Activated naive CD4-positive, alpha-beta T cell treated with Interleukin-2 at 50 U/mL for 16 hours (primary cell): ENCODE data around the gene BAIAP2.
"Not testable (repeated sequence)": the region's sequence is repeated elsewhere in the genome, so short reads cannot be mapped to it uniquely, and the experiment has no call there.

Experiments
- DNase-seq: peaks from one replicate; pipeline ENCODE4 v3.0.0-alpha.2; 2020

BAIAP2 gene

DNA sequence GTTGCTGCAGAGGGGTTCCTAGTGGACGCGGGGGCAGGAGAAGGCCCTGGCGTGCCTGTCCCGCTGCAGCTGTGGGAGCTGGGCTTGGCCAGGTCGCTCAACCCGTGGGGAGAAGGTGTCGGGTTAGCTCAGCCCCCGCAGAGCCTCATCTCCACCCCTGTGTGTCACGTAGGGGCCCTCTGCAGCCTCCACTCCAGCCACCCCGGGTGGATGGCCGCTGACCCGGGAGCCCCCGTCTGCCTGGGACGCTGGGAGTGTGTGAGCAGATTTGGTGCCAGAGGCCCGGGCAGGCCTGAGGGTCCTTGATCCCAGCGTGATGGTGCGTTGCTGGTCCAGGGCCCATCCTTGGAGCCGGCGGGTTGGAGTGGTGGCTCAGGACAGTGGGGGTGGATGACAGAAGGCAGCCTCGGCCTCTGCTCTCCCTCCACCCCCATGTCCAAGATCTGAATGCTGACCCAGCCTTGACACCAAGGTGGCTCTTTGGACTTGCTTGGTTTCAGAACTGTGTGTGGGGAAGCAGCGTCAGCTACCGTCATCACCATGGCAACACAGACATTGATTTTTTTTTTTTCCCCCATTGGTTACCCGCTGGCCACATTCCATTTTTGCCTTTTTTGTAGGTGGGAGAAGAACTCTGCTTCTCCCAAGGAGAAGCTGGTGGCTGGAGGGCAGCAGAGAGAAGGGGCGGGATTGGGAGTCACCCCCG is 35.7 kb downstream of the BAIAP2 start:
- no peak for DNase-seq

DNA sequence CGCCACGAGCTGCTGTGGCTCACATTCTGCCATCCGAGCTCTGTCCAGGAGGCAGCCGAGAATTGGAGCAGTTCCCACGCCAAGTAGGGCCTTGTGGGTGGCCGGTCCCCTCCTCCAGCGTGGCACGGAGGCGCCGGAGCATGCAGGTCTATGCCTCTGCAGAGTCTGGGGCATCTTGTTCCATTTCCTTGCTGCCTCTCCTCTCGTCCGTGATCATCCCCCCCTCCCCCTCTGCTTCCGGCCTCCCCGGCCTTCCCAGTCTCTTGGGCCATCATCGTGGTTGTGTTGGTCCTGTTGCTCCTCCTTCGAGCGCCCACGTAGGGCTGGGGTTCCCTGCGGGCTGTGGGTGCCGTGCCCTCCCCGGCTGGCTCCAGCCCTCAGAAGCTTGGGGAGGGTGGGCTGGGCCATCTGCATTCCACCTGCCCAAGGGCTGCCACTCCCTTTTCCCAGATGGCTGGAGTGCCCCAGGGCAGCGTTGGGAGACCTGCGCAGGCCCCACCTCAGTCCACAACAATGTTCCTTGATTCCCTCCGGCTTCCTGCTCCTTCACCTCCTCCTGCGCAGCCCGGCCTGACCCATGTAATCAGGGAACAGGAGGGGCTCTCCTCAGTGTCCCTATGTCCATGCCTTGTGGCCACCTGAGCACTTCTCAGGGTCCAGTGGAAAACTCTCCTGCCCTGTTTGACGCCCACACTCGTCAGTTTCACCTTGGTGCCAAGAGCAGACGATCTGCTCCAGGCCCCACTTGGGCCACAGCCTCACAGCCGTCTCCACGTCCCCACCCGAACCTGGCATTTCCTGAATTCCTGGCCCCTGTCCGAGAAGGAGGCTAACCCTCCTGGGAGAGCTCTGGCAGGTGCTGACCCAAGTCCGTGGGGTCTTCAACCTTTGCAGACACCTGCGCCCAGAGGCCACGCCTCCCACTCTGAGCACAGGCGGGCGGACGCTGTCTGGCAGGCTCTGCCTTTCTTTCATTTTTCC is 37.1 kb downstream of the BAIAP2 start:
- no peak for DNase-seq

DNA sequence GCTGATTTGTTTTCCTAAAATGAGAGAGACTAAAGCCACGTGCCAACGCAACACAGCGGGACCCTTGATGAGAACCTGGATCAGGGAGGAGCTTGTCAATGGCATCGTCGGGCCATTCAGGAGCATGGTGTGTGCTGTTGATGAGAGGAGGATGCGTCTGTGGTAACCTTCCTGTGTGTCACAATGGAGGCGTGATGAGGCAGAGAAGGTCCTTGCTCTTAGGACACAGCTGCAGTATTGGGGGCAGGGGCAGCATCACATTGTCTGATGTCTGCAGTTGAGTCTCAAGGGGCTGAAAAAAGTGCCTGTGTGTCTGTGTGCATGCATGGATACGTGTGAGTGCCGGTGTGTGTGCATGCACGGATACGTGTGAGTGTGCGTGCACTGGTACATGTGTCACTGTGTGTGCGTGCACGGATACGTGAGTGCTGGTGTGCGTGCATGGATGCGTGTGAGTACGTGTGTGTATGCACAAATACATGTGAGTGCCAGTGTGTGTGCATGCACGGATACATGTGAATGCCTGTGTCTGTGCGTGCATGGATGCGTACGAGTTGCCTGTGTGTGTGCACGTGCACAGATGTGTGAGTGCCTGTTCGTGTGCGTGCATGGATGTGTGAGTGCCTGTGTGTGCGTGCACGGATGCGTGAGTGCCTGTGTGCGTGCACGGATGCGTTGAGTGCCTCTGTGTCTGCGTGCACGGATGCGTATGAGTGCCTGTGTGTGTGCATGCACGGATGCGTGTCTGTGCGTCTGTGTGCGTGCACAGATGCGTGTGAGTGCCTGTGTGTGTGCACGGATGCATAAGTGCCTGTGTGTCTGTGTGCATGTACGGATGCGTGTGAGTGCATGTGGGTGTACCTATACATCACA is 39.3 kb downstream of the BAIAP2 start:
- DNase-seq = no peak

DNA sequence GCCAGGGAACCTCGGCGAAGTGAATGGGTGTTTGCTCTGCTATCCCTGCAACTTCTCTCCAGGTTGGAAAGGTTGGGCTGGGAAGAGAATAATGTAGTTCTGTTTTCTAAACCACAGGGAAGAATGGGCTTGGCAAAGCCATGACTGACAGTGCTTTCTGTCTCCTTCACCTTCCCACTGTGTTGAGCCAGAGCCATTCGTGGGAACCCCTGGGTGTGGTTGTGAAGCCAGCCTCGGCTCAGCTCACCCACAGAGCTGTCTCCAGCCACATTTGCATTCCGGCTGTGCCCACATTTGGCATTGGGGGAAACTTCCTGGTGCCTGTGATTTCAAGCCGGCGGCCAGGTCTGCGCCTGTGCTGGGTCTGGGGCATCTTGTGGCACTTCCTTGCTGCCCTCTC is 39.9 kb downstream of the BAIAP2 start:
- DNase-seq = no peak

DNA sequence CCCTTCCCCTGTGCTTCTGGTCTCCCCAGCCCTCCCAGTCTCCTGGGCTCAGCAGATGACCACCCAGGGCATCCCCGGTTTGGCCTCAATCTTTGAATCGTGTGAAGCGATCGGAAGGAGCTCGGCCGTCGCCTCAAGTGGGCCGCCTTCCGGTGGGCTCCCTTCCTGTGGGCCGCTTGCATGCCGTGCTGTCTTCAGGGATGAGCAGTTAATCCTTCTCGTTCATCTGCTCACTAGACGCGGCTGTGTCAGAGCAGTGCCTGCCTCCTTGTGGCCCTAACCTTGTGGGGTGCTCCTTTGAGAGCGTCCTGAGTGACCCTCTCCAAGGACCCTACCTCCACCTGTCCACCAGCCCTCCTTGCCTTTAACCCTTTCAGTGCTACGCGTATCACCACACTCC is 40.4 kb downstream of the BAIAP2 start:
- no peak for DNase-seq

DNA sequence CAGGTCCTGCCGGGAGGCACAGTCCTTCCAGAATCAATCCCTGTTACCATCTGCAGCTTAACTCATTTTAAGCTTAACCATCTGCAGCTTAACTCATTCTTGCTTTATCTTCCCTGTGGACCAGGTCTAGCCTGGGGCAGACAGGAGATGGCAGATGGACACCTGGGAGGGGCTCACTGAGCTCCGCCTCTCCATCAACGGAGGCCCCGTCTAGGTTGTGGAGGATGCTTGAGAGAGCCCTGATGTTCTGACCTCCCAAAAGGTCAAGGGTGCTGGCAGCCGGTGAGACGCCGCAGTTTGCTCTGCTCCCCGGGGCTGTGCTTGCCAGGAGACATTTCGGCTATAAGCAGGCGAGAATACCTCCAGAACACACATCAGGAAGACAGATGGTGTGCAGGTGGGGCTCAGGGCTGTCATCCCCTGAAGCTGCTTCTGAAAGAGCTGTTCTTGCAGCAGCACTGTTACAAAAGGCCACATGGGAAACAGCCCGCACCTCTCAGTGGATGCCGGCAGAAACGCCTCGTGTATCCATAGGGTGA is 41.3 kb downstream of the BAIAP2 start:
- no peak for DNase-seq

DNA sequence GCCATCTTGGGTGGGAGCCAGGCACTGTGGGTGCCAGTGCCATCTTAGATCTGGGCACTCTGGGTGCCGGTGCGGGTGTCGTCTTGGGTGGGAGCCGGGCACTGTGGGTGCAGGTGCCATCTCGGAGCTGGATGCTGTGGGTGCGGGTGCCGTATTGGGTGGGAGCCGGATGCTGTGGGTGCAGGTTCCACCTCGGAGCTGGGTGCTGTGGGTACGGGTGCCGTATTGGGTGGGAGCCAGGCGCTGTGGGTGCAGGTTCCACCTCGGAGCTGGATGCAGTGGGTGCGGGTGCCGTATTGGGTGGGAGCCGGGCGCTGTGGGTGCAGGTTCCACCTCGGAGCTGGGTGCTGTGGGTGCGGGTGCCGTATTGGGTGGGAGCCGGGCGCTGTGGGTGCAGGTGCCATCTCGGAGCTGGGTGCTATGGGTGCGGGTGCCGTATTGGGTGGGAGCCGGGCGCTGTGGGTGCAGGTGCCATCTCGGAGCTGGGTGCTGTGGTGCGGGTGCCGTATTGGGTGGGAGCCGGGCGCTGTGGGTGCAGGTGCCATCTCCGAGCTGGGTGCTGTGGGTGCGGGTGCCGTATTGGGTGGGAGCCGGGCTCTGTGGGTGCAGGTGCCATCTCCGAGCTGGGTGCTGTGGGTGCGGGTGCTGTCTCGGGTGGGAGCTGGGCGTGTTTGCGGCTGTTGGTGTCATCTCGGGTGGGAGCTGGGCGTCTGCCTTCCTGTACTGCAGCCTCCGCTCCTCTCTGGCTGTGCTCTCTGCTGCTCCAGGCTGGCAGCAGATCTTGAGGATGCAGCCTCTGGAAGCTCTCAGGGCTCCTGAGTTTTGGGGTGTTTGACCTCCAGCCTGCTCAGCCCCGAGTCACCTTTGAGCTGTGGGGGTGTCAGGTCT is 43.3 kb downstream of the BAIAP2 start:
- not testable (repeated sequence) for DNase-seq

DNA sequence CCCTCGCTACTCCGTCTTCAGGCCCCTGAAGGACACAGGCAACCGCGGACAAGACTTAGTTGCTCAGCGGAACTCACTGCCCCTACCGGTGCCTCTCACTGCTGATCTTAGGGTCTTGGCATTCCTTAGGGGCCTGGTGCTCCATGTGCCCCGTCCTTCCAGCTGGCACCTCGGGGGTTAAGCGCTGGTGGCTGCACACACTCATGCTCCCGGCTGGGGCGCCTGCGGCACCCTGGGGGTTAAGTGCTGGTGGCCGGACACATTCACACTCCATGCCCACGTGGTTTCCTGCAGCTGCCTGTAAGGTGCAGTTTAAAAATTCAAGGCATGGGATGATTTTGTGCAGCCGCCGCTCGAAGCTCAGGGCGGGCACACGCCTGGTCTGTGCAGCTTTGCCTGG is 45.1 kb downstream of the BAIAP2 start:
- no peak for DNase-seq

DNA sequence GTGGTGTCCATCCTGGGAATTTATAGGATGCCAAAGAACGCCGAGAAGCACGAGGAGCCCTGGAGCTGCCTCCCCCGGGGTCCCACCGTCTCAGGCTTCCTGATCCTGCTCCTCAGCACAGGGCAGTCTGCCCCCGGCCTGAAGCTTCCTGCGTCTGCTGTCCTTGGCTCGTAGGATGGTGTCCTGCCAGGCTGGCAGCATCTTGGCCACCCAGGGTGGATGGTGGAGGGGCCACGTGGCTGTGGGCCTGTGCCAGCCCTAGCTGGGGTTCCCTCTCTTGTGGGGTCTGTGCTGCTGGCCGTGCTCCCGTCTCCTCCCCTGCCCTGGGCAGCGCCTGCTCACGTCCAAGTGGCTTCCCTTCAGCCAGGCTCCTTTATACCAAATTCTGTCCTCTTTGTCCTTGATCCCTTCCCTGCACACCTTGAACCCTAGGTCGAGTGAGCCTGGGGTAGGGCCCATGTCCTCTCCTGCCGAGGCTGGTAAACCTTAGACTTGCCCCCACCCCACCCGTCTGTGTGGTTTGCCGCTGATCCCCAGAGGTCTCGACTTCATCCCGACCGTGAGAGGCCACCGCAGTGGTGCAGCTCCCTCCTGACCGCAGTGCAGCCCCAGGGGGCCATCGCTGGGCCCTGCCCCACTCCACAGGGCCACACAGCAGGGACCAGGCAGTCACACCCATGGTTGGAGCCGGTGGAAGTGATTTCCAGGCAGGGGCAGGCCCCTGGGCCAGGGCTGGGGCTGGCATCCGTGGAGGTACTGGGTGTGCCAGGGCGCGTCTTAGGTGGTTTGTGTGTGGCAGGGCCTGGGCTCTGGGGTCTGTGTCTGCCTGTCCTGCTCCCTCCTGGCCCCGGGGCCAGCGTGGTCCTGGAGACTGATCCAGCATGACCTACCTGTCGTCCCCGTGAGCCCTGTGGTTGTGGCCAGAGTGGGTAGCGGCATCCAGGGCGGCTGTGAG is 46.5 kb downstream of the BAIAP2 start:
- no peak for DNase-seq

DNA sequence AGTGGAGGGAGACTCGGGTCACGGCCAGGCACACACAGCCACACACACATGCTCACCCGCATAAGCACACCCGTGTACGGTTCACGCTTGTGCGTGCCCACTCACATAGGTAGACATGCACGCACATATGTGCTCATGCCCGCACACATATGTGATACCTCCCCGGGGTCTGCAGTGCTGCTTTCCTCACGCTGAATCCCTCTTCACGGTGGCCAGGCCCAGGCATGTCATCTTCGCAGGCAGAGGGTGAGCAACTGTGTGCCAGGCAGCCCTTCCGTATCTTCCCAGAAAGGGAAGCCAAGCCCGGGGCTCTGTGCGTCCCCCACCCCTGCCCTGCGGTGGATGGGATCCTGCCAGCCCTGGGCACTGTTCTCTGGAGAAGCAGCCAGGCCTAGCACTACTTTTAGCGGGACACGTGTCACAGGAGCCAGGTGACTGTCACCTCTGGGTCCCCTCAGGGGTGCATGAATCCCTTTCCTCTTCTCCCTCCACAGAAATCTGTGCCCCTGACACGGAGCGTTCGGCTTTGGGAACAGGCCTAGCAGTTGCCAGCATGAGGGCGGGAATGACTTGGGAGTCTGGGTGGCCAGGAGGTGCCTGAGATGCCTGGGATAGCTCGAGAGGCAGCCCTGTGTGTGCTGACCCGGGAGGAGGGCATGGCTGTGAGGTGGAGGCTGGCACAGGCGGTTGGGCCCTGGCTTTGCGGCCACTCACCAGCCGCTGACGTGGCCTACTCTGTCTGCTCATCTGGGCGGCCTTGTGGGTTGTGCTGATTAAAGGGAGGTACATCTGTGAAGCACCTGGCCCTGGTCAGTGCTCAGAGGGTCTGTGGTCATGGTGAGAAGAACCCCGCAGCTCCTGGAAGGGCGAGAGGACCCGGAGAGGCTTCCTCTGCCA is 47.5 kb downstream of the BAIAP2 start:
- no peak for DNase-seq

DNA sequence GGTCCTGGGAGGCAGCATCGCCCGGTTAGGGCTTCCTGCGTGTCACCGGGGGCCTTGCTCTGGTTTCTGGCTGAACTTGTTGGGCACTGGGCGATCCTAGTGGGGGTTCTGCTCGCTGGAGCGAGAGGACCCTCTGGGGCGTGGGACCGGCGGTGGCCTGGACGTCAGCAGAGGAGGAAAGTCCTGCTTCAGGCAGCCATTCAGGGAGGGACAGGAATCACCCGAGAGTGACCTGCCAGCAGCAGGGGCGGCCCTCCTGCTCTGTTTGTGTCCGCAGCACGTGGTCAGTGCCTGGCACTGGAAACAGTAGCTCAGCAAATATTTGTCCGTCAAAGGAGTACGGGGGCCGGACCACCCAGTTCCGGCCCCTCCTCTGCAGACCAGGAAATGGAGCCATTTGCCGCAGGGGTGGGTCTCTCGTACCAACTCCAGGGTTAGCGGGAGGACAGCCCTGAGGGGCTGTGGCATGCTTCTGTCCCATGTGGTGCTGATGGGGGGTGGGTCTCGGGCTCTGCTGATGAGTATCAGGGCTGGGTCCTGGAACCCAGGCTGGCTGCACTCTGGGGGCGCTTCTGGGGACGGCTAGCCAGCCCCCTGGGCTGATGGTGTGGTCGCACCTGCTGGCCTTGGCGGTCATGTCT is 48.3 kb downstream of the BAIAP2 start:
- DNase-seq = no peak

DNA sequence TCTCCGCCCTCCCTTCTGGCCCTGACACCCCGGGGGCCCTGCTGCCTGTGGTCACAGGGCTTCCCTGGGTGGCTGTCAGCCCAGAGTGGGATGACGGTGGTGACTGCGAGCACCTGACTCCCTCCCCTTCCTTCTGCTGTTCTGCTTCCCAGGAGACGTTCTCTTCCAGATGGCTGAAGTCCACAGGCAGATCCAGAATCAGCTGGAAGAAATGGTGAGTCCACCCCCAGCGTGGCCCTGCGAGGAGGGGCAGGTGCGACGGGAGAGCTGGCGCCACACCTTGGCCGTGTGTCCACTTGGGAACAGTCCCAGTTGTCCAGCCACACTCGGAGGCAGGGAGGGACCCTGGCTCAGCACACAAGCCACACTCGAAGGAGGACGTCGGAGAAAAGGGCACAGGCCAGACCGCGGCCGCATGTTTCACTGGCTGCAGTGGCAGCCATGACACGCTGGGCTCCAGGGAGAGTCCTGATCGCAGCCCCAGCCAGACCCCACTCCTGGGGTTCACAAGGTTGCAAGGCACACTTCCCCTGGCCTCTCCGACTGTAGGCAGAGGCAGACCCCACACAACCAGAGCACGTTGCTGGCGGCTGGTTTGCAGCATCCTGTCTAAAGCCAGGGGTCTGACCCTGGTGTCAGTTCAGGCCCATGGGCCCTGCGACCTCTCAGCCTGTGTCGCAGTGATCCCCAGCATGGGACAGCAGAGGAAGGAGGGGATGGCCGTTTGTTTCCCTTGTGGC is 49.9 kb downstream of the BAIAP2 start:
- DNase-seq = no peak

DNA sequence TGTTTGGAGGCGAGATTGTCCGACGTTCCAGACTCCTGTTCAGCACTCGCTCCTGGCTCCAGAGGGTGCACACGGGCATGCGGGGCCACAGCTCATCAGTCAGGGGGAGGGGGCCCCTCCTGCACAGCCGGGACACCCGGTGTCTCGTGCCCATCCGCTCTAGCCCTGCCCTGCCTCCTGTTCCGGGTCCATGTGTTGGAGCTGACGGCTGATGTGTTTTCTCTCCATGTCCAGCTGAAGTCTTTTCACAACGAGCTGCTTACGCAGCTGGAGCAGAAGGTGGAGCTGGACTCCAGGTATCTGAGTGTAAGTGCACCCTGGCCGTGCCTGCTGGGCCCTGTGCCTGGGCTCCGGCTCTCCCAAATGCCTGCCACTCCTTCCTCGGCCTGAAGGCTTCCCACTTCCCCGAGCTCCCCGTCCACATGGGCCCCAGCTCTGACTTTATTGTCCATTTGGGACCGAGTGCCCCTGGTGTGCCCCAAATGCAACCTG is 50.5 kb downstream of the BAIAP2 start:
- DNase-seq = no peak

DNA sequence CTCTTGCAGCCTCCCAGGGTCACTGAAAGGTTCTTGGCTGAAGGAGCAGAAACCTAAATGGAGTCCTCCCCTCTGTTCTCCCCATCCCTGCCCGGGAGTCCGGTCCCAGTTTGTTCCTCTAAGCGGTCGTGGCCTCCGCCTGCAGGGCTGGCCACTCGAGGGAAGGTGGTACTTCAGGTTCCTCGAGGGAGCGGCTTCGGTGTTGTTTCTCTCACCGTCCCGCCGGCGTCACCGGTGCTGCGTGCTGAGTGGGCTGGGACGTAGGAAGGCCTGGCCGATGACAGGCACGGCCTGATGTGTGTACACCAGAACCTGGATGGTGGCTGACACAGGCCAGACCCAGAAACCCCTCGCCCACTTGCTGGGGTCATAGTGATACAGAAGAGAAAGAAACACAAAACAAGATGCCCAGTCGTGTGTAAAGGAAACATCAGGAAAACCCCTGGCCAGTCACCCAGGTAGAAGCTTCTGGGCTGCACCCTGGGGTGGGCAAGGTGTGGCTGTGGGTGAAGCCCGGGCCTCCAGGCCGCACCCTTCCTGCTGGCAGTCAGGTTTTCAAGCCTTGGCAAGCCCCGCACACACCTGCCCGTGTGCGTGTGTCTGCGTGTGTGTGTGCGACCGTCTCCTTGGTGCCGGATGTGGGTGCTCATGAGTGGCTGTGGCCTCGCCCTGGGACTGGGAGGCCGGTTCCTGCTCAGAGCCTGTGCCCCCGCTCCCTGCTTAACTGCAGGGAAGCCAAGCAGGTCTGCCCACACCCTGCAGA is 52.0 kb downstream of the BAIAP2 start:
- no peak for DNase-seq

DNA sequence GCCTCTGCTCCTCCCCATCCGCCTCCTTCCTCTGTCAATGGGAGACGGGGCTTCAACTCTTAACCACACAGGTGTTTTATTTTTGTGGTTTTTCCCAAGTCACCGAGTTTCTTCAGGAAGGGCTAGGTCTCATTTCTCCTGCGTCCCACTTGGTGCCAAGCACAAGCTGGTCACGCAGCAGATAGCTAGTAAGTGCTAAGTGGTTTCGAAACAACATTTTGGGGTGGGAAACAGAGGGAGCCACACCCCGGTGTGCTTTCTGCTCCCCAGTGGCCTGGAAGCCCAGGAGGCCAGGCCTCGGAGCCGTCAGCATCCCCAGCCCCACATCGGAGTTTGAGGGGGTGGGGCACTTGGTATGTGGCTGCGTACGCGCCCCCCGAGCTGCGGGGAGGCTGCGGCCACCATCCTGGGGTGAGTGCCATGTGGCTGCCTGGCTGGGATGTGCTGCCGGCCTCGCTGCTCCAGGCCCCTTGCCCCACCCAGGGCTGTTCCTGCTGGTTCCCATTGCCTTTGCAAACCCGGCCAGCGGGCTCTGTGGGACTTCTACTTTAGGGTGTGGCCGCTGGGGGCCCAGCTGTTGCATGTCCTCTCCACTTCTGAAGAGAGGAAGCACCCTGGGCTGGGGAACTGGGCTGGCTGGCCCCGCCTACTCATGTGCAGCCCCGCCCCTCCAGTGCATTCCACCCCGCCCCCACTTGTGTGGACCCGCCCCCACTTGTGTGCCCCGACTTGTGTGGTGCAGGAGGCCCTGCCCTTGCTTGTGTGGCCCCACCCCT is 55.6 kb downstream of the BAIAP2 start:
- peak; percentile 30 for DNase-seq

DNA sequence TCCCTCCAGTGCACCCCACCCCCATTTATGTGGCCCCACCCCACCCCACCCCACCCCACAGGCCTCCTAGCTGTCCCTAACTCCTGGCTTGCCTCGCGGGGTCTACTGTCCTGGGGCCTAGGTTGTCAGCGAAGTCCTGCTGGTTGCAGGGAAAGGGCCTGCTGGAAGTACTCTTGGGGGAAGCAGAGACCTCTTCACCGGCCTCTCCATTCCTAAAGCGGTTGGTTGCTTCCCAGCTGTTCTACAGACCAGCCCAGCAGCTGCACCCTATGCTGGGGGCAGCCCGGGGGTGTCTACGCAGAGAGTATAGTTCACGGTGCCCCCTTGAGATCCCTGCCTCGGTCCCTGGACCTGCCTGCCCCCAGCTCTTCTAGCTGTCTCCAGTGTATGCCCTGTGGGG is 56.2 kb downstream of the BAIAP2 start:
- no peak for DNase-seq
